ENCODE measurements around the gene TMEM214.

DNA sequence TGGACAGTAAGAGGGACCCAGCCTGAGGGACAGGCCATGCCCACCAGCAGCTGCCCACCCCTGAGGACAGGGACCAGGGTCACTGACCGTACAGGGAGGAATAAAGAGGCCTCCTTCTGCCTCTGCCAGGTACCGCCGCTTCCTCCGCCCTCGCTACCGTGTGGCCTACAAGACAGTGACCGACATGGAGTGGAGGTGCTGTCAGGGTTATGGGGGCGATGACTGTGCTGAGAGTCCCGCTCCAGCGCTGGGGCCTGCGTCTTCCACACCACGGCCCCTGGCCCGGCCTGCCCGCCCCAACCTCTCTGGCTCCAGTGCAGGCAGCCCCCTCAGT, 47.8 kb downstream of the TMEM214 start:
- TF ChIP-seq, protein P1, sequence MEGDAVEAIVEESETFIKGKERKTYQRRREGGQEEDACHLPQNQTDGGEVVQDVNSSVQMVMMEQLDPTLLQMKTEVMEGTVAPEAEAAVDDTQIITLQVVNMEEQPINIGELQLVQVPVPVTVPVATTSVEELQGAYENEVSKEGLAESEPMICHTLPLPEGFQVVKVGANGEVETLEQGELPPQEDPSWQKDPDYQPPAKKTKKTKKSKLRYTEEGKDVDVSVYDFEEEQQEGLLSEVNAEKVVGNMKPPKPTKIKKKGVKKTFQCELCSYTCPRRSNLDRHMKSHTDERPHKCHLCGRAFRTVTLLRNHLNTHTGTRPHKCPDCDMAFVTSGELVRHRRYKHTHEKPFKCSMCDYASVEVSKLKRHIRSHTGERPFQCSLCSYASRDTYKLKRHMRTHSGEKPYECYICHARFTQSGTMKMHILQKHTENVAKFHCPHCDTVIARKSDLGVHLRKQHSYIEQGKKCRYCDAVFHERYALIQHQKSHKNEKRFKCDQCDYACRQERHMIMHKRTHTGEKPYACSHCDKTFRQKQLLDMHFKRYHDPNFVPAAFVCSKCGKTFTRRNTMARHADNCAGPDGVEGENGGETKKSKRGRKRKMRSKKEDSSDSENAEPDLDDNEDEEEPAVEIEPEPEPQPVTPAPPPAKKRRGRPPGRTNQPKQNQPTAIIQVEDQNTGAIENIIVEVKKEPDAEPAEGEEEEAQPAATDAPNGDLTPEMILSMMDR (IDR thresholded peaks at IDR 0.05; ENCODE audit: insufficient read depth, low read length): no peak
- TF ChIP-seq, protein P2, sequence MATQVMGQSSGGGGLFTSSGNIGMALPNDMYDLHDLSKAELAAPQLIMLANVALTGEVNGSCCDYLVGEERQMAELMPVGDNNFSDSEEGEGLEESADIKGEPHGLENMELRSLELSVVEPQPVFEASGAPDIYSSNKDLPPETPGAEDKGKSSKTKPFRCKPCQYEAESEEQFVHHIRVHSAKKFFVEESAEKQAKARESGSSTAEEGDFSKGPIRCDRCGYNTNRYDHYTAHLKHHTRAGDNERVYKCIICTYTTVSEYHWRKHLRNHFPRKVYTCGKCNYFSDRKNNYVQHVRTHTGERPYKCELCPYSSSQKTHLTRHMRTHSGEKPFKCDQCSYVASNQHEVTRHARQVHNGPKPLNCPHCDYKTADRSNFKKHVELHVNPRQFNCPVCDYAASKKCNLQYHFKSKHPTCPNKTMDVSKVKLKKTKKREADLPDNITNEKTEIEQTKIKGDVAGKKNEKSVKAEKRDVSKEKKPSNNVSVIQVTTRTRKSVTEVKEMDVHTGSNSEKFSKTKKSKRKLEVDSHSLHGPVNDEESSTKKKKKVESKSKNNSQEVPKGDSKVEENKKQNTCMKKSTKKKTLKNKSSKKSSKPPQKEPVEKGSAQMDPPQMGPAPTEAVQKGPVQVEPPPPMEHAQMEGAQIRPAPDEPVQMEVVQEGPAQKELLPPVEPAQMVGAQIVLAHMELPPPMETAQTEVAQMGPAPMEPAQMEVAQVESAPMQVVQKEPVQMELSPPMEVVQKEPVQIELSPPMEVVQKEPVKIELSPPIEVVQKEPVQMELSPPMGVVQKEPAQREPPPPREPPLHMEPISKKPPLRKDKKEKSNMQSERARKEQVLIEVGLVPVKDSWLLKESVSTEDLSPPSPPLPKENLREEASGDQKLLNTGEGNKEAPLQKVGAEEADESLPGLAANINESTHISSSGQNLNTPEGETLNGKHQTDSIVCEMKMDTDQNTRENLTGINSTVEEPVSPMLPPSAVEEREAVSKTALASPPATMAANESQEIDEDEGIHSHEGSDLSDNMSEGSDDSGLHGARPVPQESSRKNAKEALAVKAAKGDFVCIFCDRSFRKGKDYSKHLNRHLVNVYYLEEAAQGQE (IDR thresholded peaks at IDR 0.05; ENCODE audit: insufficient replicate concordance, low read depth): no peak
- TF ChIP-seq GABPA (IDR thresholded peaks at IDR 0.05; ENCODE audit: low read depth) (no peak), POLR2AphosphoS5 (IDR thresholded peaks at IDR 0.05; ENCODE audit: low read depth) (no peak)

Measured in HL-60 (cell line).